HG02852 (cell line): Measurements from ENCODE around the gene KPNA2.
"Not testable (repeated sequence)": the region's sequence is repeated elsewhere in the genome, so short reads cannot be mapped to it uniquely, and the experiment has no call there.

Experiments
- ATAC-seq: cut with Tn5 transposase; IDR thresholded peaks from one replicate; pipeline ENCODE4 v1.9.1; 2021; ENCODE audit warnings: mild to moderate bottlenecking, moderate library complexity; ENCODE audit not compliant: unreplicated experiment

KPNA2 gene

GRCh38 chr17:68035523-68036303 is at the start of gene KPNA2:
Gene KPNA2, plus strand, starts transcription at chr17:68035735. Its CDS starts 1,398 bp downstream, at chr17:68037133.
- ATAC-seq = peak; percentile 92

- no peak for ATAC-seq
Observed at GRCh38 chr17:67990909-67991308, 44.6 kb upstream of the KPNA2 start.

GRCh38 chr17:67992548-67993152 is 42.9 kb upstream of the KPNA2 start:
- no peak for ATAC-seq

- peak; percentile 66 for ATAC-seq
Observed at GRCh38 chr17:67993153-67993997, 42.2 kb upstream of the KPNA2 start.

- no peak for ATAC-seq
Observed at GRCh38 chr17:67993998-67994361, 41.6 kb upstream of the KPNA2 start.

GRCh38 chr17:67994817-67995569 is 40.5 kb upstream of the KPNA2 start:
- no peak for ATAC-seq

GRCh38 chr17:67995570-67996263 is 39.8 kb upstream of the KPNA2 start:
- ATAC-seq = no peak

GRCh38 chr17:67996301-67997171 is 39.0 kb upstream of the KPNA2 start, which contains the start of gene C17orf58:
Gene C17orf58, minus strand, starts transcription at chr17:67996469. Its CDS starts 271 bp downstream, at chr17:67996198.
- not testable (repeated sequence) for ATAC-seq

- no peak for ATAC-seq
Observed at GRCh38 chr17:67998466-67998865, 37.1 kb upstream of the KPNA2 start.

GRCh38 chr17:67999291-67999911 is 36.1 kb upstream of the KPNA2 start:
- ATAC-seq = no peak

GRCh38 chr17:68004201-68004600 is 31.3 kb upstream of the KPNA2 start:
- ATAC-seq = no peak

- no peak for ATAC-seq
Observed at GRCh38 chr17:68006797-68007196, 28.7 kb upstream of the KPNA2 start.

- ATAC-seq = peak; percentile 47
Observed at GRCh38 chr17:68011199-68011665, 24.3 kb upstream of the KPNA2 start.

- ATAC-seq = no peak
Observed at GRCh38 chr17:68013385-68013784, 22.1 kb upstream of the KPNA2 start.

- ATAC-seq = no peak
Observed at GRCh38 chr17:68015081-68015723, 20.3 kb upstream of the KPNA2 start.

- no peak for ATAC-seq
Observed at GRCh38 chr17:68016838-68017237, 18.7 kb upstream of the KPNA2 start.

GRCh38 chr17:68018493-68018892 is 17.0 kb upstream of the KPNA2 start:
- not testable (repeated sequence) for ATAC-seq

GRCh38 chr17:68019336-68019674 is 16.2 kb upstream of the KPNA2 start:
- ATAC-seq = no peak
